IPS DF 6.9 (cell line): Measurements from ENCODE around the gene IGFBP7.

Experiments used
- DNase-seq: peaks from one replicate; pipeline ENCODE4 v3.0.0-alpha.2; 2013; ENCODE audit warnings: low read depth, low spot score
- H3K27ac ChIP-seq: one replicate; pipeline ENCODE4 v1.5.1; 2013; ENCODE audit warnings: low read length, control low read depth
- H3K27me3 ChIP-seq: 2 replicates; pipeline ENCODE4 v1.6.1; 2013; ENCODE audit warnings: mild to moderate bottlenecking, low read length; ENCODE audit not compliant: control insufficient read depth, insufficient read depth
- H3K36me3 ChIP-seq: 2 replicates; pipeline ENCODE4 v1.6.1; 2013; ENCODE audit warnings: low read length; ENCODE audit not compliant: control insufficient read depth, insufficient read depth
- H3K4me1 ChIP-seq: 2 replicates; pipeline ENCODE4 v1.6.1; 2013; ENCODE audit warnings: low read length; ENCODE audit not compliant: control insufficient read depth, insufficient read depth
- H3K4me3 ChIP-seq: 2 replicates; pipeline ENCODE4 v1.5.1; 2013; ENCODE audit warnings: mild to moderate bottlenecking, low read length
- H3K9me3 ChIP-seq: 2 replicates; pipeline ENCODE4 v1.6.1; 2013; ENCODE audit warnings: low read length, inconsistent platforms; ENCODE audit not compliant: control insufficient read depth, insufficient read depth
- WGBS: extraction: QIAGEN DNeasy Blood & Tissue Kit; methylation state at CpG from one replicate; pipeline ENCODE4 v1.1.7; 2013; ENCODE audit warnings: mixed read lengths, missing lambda C conversion rate; ENCODE audit not compliant: insufficient read length, insufficient coverage; 5-methylcytosine and 5-hydroxymethylcytosine counted together

Gene IGFBP7

DNA sequence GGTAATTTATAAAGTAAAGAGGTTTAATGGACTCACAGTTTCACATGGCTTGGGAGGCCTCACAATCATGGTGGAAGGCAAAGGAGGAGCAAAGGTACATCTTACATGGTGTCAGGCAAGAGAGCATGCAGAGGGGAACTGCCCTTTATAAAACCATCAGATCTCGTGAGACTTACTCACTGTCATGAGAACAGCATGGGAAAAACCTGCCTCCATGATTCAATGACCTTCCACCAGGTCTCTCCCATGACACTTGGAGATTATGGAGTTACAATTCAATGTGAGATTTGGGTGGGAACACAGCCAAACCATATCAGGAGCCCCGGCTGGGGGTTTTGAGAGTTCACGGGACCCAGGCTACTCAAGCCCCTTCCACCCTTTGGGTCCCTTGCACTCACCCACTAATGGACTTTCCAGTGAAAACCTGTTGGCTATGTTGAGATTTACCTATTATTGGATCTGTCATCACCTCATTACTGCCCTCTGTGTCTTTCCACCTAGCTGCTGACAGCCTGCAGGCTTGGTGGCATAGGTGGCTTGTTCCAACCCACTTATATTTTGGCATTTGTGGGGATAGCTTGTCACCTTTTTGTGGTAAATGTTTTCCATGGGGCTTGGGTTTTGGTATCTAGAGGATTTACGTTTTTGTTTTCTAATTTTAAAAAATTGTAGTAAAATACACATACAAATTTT, 24.0 kb downstream of the IGFBP7 start:
- no peaks in the 10 kb centered on the region for H3K27me3 ChIP-seq
- no peaks in the 10 kb centered on the region for H3K9me3 ChIP-seq
- no peak for DNase-seq
- H3K27ac ChIP-seq = no peak overlapping the region
- H3K36me3 ChIP-seq = no peaks in the 10 kb centered on the region
- H3K4me3 ChIP-seq = no peak overlapping the region
- WGBS = no CpG with 5 or more reads among the region's 4 CpGs
- no peaks in the 10 kb centered on the region for H3K4me1 ChIP-seq

DNA sequence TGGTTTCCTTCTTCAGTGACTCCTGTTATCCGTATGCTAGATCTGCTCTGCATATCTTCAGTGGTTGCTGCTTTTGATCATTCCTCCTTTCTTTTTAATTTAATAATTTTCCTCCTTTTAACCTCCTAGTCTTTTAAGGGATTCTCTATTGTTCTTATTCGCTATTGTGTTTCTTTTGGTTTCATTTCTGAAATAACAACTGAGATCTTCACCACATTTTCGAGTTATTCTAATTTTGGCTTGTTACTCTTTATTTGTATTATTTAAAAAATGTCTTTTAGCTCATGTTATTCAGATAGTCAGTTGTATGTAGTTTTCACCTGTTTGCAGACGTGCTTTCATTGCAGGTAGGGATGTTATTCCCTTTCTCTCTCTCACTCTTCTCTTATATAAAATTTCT, 24.9 kb downstream of the IGFBP7 start:
- Histone ChIP-seq H3K9me3 (no peaks in the 10 kb centered on the region), H3K36me3 (no peaks in the 10 kb centered on the region), H3K4me3 (no peak overlapping the region), H3K4me1 (no peaks in the 10 kb centered on the region), H3K27me3 (no peaks in the 10 kb centered on the region), H3K27ac (no peak overlapping the region)
- DNase-seq = no peak
- WGBS = no CpG with 5 or more reads among the region's 4 CpGs

DNA sequence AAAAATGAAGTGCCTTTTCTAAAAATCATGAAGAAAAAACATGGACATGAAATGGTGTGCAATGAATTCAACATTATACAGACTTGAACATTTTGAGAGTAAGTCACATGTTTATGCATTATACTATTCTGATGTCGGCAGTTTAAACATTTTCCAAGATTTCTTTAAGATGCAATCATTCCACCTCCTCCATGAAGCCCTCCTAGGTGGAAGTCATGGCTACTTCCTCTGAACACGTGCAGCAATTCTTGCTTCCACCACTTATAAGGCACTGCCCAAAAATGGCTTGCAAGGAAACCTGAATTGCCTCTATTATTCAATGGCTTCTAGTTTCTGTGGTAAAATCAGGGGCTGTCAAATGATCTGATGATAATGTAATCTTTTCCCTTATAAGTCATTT, 25.8 kb downstream of the IGFBP7 start:
- Histone ChIP-seq H3K9me3 (no peaks in the 10 kb centered on the region), H3K4me3 (no peak overlapping the region), H3K4me1 (no peaks in the 10 kb centered on the region), H3K27me3 (no peaks in the 10 kb centered on the region), H3K27ac (no peak overlapping the region), H3K36me3 (no peaks in the 10 kb centered on the region)
- WGBS = no CpG with 5 or more reads among the region's 2 CpGs
- DNase-seq = no peak

DNA sequence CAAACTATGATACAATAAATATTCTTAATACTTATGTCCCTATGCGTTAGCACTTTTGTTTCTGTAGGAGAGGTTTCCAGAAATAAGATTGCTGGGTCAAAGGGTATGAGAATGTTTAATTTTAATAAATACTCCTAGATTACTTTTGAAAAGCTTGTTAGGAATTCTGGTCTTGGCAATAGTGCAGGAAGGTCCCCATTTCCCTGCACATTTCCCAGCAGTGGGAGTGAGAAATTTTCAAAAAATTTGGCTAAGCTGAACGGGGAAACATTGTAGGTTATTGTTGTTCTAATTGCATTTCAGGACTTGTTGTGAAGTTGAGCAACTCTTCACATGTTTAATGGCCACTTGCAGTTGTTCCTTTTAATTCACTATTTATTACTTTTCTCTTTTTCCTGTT, 27.1 kb downstream of the IGFBP7 start:
- Histone ChIP-seq H3K9me3 (no peaks in the 10 kb centered on the region), H3K27me3 (no peaks in the 10 kb centered on the region), H3K4me3 (no peak overlapping the region), H3K36me3 (no peaks in the 10 kb centered on the region), H3K27ac (no peak overlapping the region), H3K4me1 (no peaks in the 10 kb centered on the region; the same call in 1 of the 2 replicates)
- WGBS = no CpG with 5 or more reads among the region's 2 CpGs
- DNase-seq = no peak

DNA sequence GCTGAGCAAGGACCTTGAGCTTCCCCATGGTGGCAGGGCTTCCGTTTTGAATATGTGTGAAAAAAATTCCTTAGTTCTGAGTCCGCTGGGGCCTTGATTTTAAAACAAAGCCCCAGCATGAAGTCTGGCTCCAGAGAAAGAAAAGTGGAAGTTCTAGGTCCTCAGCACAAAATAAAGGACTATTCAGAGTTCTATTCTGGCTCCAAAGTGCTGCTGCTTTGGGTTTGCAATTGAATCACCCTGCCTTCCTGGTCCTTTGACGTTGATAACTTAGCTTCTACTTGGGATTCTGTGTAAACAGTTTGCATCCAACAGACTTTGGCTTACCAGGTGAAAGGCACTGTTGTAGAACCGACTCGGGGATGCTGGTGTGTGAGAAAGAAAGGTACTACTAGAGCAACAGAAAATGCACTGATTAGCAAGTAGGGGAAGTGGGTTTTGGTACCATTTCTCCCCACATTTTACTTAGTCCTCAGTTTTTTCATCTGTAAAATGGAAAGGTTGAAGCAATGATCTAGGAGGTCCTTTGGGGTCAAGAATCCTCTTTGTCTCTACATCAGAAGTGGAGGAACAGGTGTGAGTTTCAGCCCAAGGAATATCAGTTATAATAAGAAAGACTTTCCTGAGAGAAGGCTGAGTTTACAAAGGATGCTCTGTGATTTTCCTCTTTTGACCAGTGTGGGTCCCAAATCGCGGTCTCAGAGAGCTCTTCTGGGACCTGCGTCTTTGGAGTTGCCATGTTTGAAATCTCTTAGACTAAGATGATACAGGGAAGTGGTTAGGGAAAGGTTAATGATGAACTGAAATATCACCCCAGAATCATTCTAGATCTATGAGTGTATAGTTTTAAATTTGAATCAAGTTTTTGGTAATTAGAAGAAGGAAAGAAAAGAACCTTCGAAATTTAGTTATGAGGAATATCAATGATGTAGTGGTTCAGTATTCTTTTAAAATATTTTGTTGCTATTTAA, 28.2 kb downstream of the IGFBP7 start:
- Histone ChIP-seq H3K9me3 (no peaks in the 10 kb centered on the region), H3K27me3 (no peaks in the 10 kb centered on the region), H3K27ac (no peak overlapping the region), H3K4me3 (no peak overlapping the region), H3K36me3 (no peaks in the 10 kb centered on the region), H3K4me1 (no peaks in the 10 kb centered on the region; the same call in 1 of the 2 replicates)
- WGBS = 100% methylated on average over 1 of the region's 9 CpGs
- DNase-seq = no peak

DNA sequence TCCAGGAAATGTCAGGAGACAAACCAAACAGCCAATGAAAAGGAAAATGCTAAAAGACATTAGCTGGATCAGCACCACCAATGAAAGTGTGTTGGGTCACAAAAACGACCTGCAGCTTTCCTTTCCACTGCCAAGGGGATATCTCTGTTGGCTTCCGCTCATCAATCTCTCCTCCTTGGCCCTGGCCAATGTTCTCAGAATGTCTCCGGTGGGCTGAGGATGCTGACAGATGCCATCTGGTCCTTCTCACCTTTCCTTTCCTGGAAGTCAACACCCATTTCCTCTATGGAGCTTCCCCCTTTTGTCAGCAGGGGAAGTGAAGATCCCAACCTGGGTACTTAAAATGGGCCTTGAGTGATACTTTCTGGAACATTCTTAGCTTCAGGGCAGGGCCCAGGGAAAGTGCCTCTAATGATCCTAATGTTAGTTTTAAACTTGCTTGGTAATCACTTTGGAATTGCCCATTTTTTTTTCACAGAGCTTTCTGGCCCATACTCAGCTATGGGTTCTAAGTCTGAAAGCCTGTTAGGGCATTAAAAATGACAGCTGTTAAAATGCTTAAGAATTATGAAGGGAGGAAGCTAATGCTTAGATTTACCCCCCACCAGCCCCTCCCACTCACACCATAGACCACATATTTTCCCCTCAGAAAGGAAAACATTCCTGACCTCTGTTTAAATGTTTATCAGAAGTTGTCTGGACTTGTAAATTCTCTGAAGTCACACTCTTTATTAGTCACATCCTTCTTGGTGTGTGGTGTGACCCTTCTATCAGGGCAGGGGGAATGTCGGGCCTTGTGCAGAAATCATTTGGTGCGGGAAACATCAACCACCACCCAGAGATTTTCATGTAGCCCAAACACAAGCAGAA, 29.2 kb downstream of the IGFBP7 start:
- no peak for DNase-seq
- no peak overlapping the region for H3K27ac ChIP-seq
- no peaks in the 10 kb centered on the region for H3K9me3 ChIP-seq
- H3K4me1 ChIP-seq = no peaks in the 10 kb centered on the region; the same call in 1 of the 2 replicates
- no peaks in the 10 kb centered on the region for H3K27me3 ChIP-seq
- H3K4me3 ChIP-seq = no peak overlapping the region
- H3K36me3 ChIP-seq = no peaks in the 10 kb centered on the region
- WGBS = no CpG with 5 or more reads among the region's 5 CpGs

DNA sequence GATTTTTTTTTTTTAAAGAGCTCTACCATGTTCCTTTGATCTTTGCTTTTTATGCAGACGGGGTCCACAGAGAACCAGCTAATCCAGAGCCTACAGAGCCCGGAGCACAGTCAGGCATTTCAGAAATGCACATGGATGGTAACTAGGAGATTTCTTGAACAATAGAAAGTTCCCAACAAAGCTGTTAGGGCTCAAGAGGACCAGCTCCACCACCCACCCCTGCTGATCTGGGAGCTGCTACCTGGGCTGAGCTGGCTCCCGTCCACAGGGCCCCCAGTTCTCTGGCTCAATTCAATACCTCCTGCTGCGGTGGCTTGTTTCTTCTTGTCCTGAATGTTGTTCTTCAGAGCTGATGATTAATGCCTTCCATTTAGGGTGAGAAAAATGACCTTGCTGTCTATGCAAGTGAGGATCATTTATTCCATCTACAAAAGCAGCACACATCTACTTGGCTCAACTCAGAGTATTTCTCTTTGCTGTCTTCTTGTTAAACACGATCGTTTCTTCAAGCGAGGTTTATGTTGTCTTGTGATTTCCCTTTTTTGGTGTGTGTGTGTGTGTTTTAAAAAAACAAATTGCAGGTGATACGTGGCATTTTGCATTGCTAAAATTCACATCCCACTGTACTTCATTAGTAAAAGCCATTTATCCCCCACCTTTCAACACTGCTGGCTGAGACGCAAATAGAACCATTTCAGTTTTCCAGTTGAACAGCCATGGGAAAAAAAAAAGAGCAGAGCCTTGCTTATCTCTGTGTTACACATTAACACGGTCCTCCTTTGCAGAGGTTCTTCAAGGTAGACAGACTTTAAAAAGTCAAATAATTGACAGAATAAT, 31.3 kb downstream of the IGFBP7 start:
- H3K27me3 ChIP-seq = no peaks in the 10 kb centered on the region
- no CpG with 5 or more reads among the region's 10 CpGs for WGBS
- no peaks in the 10 kb centered on the region; the same call in 1 of the 2 replicates for H3K4me1 ChIP-seq
- no peak overlapping the region for H3K27ac ChIP-seq
- DNase-seq = no peak
- H3K36me3 ChIP-seq = no peaks in the 10 kb centered on the region
- no peaks in the 10 kb centered on the region for H3K9me3 ChIP-seq
- no peak overlapping the region for H3K4me3 ChIP-seq

DNA sequence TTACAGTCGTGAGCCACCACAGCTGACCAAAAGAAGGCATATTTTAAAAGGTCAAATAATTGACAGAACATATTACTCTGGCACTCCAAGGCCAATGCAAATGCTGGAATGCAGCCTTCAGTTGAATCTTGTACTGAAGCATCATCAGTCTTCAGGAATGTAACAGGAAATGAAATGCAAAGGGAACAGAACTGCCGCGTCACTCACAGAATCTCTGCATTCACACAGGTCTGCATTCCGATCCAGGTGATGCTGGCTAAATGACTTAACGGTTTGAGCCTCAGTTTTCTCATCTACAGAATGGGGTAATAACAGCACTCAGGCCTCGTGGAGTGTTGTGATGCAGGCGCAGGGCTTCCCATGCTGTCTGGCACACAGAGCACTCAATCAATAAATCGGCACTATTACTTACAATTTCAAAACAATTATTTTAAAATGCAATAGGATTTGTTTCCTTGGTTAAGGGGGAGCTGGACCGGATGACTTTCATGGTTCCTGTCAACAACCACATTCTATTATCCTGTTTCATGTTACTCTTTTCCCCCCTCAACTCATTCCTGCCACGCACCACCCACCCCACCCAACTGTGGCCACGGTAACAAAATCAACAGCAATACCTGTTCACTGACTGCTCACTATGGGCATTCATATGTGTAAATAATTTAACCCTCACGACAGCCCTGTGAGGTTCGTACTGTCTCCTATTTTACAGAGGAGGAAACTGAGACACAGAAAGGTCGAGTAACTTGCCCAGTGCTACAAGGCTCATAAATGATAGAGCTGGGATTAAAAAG, 32.4 kb downstream of the IGFBP7 start:
- H3K9me3 ChIP-seq = no peaks in the 10 kb centered on the region
- no peak for DNase-seq
- no peaks in the 10 kb centered on the region for H3K36me3 ChIP-seq
- no CpG with 5 or more reads among the region's 14 CpGs for WGBS
- H3K27ac ChIP-seq = no peak overlapping the region
- H3K4me1 ChIP-seq = no peaks in the 10 kb centered on the region; the same call in 1 of the 2 replicates
- H3K27me3 ChIP-seq = no peaks in the 10 kb centered on the region
- H3K4me3 ChIP-seq = no peak overlapping the region

DNA sequence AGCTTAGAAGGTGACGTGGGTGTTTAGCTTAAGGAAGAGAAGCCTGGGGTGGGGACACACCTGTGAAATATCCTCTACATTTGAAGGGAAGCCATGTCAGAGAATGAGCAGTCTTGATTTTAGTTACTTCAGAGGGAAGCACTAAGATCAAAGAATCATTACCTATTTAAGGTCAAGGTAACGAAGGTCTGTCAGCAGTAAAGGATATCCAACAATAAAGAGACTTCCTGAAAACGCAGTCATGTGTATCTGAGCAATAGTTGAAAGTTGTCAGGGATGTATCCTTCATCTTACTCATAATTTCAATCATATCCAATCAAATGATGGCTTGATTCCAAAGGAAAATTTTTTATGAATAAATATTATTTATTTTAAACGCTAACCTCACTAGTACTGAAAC, 33.5 kb downstream of the IGFBP7 start:
- no peak for DNase-seq
- WGBS = no CpG with 5 or more reads among the region's 4 CpGs
- H3K36me3 ChIP-seq = no peaks in the 10 kb centered on the region
- no peaks in the 10 kb centered on the region for H3K27me3 ChIP-seq
- no peaks in the 10 kb centered on the region; the same call in 1 of the 2 replicates for H3K4me1 ChIP-seq
- no peak overlapping the region for H3K27ac ChIP-seq
- no peak overlapping the region for H3K4me3 ChIP-seq
- H3K9me3 ChIP-seq = no peaks in the 10 kb centered on the region
